Stimulated activated CD4-positive, alpha-beta T cell treated with anti-CD3 and anti-CD28 coated beads, Interleukin-2, amount 100 ng/mL, for 4 hours (primary cell): ENCODE data around the gene GSTA4.
"Not testable (repeated sequence)": the region's sequence is repeated elsewhere in the genome, so short reads cannot be mapped to it uniquely, and the experiment has no call there.

Experiments used
- DNase-seq: peaks from one replicate; pipeline ENCODE4 v3.0.0-alpha.2; 2020; ENCODE audit warnings: low read depth

The GSTA4 gene

DNA sequence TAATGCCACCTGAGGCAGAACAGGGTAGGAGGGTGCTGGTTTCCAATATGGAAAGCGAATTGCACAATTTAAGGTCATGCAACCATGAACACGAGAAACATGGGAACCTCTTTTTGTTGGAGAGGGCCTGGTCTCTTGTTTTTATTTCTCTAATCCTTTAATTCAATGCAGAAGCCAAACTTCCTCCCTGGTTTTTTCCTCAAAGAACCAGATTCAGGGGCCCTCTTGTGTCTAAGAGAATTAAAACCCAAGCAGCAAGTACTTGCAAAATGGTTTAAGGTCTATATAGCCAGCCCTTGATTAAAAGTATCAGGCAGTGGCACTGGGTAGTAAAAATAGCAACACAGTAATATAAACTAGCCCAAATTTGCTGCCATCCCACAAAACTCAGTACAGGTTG, 19.5 kb downstream of the GSTA4 start:
- no peak for DNase-seq

DNA sequence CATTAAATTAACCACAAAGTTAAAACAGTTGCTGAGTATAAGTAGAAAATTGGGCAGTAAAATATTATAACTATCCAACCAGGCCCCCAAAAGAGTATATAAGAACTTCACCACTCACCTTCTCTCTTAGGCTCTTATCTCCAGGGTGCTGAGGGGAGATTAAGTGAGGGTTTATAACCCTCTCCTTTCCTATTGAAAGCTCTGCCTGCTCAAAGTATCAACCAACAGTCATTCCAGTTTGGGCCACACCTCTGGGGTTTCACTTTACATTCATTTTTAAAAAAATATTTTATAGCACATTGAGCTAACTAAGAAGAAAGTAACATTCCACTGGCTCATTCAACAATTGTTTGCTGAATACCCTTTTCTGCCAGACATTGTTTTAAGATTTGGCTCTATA, 22.1 kb downstream of the GSTA4 start:
- DNase-seq: no peak

DNA sequence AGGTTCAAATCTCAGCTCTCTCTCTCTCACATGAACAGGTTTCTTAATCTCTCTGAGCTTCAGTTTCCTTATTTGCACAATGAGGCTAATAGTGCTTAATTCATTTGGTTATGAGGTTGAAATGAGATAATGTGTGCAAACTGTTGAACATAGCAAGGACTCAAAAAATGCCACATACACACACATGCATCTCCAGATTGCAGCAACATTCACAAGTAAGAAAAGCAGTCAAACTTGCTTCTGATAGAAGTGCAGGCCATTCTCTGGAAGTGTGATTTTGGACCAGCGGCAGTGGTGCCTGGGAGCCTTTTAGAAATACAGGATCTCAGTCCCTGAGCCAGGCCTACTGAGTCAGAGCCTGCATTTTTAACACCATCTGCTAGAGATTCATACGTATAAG, 25.7 kb downstream of the GSTA4 start:
- no peak for DNase-seq

DNA sequence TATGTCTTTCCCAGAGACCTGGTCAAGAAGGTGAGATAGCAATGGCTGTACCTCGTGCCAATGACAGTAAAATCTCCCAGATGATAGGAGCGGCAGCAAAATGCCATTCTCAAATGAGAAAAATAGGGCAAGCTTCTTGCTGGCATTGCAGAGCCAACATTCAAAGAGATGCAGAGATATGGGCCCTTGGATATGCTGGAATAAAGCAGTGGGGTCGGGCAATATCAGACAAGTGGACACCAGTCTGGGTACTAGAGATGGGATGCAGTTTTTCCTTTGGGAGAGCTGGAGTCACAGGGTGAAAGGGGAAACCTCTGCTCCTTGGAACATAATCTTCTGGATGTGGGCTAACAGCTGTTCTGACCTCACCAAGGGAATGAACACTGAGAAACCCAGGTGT, 29.0 kb downstream of the GSTA4 start:
- DNase-seq: no peak

DNA sequence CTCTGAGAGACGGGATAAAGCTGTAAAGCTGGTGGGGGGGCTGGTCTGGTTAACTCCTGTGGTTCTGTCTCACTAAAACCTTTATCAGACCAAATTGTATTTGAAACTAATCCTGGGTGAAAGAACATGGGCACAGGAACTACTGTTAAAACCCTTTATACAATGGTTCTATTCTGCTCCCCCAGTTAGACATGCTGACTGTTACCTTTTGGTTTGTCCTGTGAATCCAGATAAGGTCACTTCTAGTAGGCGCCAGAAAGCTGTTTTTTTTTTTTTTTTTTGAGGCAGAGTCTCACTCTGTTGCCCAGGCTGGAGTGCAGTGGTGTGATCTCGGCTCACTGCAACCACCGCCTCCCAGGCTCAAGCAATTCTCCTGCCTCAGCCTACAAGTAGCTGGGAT, 29.7 kb downstream of the GSTA4 start:
- no peak for DNase-seq

DNA sequence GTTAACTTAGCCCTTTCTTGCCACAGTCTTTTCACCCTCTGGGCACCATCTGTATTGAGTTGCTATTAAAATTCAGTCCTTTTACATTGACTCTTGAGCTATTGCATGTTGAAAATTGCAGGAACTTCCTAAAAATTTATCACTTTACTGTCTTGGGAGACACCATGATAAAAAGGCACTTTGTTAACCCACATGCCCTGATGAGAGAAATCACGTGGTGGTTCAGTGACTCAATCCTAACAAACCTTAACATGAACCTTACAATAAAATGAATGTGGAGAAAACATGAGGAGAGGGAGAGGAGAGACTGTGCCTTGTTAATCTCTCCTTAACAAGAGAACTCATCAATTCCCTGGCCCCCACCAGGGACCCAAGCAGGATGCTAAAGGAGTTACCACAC, 30.8 kb downstream of the GSTA4 start:
- DNase-seq: no peak

DNA sequence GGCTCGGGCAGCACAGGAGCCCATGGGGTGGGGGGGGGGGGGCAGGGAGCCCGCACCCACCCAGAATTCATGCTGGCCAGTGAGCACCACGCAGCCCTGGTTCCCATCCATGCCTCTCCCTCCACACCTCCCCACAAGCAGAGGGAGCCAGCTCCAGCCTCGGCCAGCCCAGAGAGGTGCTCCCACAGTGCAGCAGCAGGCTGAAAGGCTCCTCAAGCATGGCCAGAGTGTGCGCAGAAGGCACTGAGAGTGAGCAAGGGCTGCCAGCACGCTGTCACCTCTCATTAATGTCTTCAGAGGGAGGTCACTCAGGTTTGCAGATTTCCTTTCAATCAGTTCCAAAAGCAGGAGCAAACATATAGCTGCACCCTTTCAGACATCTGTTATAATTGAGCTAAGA, 32.4 kb downstream of the GSTA4 start:
- no peak for DNase-seq

DNA sequence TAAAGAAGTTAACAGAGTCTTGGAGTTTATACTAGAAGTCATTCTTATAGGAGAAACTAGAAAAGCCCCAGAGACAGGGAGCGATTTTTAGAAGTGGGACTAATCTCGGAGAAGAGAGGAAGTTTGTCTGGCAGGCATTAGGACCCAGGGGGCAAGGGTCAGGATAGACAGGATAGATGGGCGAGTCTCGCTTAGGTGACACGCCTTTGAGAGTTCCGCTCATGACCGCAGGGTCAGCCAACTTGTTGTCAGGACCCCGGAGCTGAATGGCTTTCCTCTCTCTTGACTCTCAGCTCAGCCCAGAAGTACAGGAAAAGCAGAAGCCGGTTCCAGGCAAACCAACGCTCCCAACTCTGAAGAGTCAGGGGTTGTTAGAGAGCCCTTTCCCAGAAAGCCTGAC, 34.1 kb downstream of the GSTA4 start:
- not testable (repeated sequence) for DNase-seq

DNA sequence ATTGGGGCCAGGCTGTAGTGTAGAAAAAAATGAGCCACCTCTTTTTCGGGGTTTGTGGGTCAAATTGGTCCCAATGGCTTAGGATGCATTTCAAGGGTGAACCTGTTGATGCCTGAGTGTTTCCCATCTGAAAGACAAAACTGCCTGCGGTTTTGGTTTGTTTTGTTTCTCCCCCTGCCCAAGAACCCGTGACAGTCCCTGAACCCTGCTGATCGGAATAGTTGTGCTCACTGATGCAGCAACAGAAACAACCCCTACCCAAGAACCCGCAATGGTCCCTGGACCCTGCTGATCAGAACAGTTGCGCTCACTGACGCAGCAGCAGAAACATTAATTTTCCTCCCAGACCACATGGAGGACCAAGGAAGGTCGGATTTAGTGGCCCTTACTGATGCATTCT, 34.9 kb downstream of the GSTA4 start:
- not testable (repeated sequence) for DNase-seq

DNA sequence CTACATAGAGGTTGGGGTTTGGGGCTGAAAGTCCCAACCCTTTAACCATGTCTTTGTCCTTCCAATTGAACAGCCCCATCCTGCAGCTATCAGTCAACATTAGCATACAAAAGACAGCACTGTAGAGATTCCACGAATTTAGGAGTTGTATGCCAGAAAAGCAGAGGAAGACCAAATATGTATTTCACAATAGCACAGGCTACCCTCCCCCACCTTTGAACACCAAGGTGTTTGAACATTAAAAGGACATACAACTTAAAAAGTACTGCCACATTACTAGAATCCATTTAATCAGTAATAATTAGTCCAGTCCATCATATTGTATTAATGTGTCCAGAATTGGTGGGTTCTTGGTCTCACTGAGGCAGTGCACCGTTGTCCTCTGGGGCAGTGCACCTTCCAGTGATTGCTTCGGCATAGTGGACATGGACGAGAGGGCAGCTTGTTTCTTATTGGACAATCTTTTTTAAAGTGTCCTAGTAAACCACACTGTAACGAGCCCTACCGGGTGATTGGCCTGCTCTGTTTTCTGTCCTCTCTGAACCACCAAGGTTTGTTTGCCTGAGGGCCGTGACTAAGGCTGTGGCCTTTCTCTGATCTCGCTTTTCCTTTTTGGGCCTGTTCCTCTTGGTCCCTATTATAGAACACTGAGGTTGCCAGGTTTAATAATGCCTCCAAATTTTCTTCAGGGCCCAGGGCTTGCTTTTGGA, 36.4 kb downstream of the GSTA4 start:
- DNase-seq: no peak

DNA sequence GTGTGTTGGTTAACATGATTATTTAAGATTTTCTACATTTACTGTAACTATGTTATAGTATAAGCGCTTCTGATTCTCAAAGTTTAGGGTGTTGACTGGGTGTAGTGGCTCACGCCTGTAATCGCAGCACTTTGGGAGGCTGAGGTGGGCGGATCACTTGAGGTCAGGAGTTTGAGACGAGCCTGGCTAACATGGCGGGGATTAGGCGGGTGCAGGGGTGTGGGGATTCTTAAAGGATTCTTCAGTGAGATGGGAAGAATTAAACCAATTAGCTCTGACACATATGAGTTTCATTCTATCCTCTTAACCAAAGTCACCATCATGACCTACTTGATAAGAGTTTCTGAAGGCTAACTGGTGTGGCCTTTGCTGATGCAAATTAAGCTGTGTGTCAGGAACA, 39.2 kb downstream of the GSTA4 start:
- DNase-seq: no peak

DNA sequence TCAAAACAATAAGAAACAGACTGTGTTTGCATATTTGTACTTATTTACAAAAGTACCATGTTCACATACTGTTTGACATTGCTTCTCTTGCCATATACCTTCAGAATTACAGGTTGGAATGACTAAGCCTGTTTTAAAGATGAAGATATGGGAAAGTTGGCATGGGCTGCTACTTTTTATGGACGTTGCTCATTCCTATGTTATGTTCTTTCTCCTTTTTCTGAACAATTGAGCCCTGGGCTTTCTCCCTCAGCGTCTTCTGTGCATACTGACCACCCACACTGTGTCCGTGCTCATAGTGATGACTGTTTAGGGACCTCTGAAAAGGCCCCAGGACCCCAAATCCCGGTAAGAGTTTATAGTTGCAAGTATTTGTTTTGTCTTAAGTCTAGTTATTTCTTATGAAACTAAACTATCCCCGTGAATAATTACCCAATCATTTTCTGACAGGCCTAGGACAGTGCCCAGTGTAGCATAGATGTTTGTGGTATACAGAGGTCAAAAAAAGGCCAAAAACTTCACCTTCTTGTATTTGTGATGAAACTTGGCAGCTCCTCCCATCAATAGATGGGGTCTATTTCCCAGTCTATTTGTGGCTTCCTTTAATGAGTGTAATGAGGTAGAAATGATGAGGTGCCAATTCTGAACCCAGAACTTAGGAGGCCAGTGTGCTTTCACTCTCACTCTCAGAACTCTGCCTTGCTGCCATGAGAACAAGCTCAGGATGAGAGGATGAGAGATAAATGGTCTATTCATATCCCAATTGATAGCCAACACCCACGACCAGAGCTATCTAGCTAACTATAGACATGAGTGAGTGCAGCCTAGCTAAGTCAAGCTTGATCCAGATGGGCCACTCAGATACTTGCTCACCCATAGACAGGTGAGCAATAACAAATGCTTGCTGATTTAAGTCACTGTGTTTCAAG, 40.9 kb downstream of the GSTA4 start:
- no peak for DNase-seq

DNA sequence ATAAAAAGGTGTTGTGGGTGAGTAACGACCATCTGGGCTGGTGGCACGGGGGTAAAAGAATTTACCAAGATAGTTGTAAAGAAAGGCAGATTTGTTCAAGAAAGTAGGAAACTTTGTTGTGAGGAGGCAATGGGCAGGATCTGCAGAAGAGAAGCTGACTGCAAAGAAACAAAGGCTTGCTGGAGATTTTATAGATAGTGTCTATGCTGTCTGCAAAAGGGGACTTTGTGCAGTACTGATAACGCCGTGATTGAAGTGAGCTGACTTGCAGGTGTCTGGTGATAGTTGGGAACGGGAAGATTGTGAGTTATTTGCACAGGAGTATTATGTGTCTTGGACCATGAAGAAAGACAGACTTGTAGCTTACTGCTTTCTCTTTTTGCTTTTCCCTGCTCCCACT, 48.8 kb downstream of the GSTA4 start:
- DNase-seq: no peak

DNA sequence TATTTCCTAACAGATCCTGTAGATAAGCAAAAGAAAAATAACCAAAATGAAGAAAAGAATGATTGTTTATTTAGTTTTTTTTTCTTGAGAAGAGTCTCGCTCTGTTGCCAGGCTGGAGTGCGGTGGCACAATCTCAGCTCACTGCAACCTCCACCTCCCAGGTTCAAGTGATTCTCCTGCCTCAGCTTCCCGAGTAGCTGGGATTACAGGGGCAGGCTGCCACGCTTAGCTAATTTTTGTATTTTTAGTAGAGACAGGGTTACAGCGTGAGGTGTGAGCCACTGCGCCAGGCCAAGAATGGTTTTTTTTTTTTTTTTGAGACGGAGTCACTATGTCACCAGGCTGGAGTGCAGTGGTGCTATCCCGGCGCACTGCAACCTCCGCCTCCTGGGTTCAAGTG, 52.3 kb downstream of the GSTA4 start:
- not testable (repeated sequence) for DNase-seq

DNA sequence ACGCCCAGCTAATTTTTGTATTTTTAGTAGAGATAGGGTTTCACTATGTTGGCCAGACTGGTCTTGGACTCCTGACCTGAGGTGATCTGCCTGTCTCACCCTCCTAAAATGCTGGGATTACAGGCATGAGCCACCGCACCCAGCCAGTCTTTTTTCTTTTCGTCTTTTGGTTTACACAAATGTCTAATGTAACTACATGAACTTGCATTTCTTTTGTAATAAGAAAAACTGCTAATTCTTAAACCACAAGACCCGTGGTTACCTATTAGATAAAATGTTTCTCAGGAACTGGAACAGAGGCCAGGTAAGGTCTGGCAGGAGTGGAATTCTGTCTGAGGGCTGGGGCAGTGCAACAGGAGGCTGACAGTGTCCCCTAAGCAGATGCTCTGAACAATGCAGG, 52.9 kb downstream of the GSTA4 start:
- no peak for DNase-seq

DNA sequence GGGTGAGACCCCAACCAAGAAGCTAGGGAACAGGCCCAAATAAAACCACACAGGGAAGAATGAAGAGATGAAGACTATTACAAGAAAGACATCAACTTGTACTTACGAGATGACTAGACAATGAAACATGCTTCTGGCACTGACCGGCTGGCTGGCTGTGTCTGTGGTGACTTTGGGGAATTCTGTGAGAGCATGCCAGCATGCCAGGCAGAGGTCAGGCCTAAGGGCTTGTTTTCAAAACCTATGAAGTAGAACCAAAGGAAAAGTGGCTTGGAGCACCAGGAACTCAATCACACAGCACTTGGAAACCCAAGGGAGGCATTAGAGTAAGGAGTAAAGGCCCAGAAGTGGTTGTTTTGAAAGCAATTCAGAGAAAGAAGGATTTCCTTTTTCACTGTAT, 57.2 kb downstream of the GSTA4 start:
- DNase-seq: no peak

DNA sequence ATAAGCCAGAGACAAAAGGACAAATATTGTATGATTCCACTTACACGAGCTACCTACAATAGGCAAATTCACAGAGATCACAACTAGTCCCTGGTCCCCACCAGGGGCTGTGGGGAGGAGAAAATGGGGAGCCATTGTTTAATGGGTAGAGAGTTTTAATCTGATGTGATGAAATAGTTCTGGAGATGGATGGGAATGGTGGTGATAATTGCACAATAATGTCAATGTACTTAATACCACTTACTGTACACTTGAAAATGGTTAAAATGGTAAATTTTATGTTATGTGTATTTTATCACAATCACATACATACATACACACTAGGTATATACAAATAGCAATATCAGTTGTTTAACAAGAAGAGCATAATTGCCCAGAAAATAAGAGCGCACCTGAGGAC, 61.3 kb downstream of the GSTA4 start:
- no peak for DNase-seq

DNA sequence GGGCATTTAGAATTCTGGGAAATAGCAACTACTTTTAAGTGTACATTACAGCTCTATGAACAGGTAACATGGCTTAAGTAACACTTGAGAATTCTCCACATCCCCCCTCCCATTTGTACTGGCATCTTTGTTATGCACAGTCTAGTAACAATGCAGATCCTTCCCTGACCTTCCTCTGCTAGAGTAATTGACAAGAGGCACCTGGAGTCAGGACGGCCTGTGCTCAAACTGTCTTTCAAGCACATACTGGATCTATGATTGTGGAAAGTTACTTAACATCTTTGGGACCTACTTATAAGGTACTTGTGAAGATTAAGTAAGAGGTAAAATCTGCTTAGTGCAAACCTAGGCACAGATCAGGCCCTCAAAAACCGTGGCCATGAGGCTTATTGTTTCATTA, 63.7 kb downstream of the GSTA4 start:
- no peak for DNase-seq

DNA sequence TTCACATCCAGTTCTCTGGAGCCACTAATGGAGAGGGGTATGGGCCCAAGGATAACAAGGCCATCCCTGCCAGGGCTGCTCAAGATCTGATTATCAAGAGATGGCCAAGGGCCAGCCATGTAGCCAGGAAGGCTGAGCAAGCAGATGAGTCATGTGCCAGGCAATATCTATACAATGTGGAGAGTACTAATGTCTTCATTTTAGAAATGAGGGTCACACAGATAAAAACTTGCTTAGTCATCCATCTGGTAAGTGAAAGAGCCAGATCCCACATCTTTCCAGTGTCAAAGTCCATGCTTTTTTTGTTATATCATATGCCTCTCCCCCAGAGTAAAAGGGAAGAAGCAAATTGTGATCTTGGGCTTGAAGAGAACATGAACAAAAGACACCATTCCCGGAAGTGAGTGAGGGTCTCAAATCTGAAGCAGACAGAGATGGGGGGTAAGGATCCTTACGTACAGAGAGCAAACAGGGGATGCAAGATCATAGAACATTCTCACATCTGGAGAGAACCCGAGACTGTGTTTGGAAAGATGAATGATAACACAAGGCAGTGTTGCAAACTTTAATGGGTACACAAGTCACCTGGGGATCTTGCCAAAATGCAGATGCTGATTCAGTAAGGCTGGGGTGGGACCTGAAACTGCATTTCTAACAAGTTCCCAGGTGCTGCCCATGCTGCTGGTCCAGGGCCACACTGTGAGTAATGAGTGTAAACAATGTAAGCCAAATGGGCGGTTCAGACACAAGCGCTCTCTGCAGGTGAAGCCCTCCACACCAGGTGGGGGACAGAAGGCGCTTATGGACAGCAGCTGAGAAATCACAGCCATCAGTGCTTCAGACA, 65.5 kb downstream of the GSTA4 start:
- no peak for DNase-seq
